Trophoblast cell (in vitro differentiated cells and primary cell): ENCODE measurements around the gene RSAD1.

Source experiments
- DNase-seq, 2 donors: peaks; one replicate each; pipeline ENCODE4 v3.0.0-alpha.2; 2016
- H2AFZ ChIP-seq: 2 replicates; pipeline ENCODE4 v1.6.1; 2013; ENCODE audit warnings: low read length, moderate library complexity, mild to moderate bottlenecking; ENCODE audit not compliant: insufficient read depth, poor library complexity
- H2AK5ac ChIP-seq: 2 replicates; pipeline ENCODE4 v1.6.1; 2013; ENCODE audit warnings: mild to moderate bottlenecking, low read length
- H2BK120ac ChIP-seq: 2 replicates; pipeline ENCODE4 v1.6.1; 2013; ENCODE audit warnings: low read length, mild to moderate bottlenecking, moderate library complexity; ENCODE audit not compliant: insufficient read depth, poor library complexity
- H2BK12ac ChIP-seq: 2 replicates; pipeline ENCODE4 v1.6.1; 2013; ENCODE audit warnings: mild to moderate bottlenecking, low read length, moderate library complexity
- H2BK5ac ChIP-seq: 2 replicates; pipeline ENCODE4 v1.6.1; 2013; ENCODE audit warnings: low read length, low read depth, moderate library complexity, mild to moderate bottlenecking; ENCODE audit not compliant: poor library complexity
- H3K14ac ChIP-seq: 2 replicates; pipeline ENCODE4 v1.6.1; 2013; ENCODE audit warnings: mild to moderate bottlenecking, low read length
- H3K18ac ChIP-seq: 2 replicates; pipeline ENCODE4 v1.6.1; 2013; ENCODE audit warnings: mild to moderate bottlenecking, low read length
- H3K23ac ChIP-seq: 2 replicates; pipeline ENCODE4 v1.6.1; 2013; ENCODE audit warnings: low read length
- H3K27ac ChIP-seq: 2 replicates; pipeline ENCODE4 v1.5.1; 2013; ENCODE audit warnings: low read depth, mild to moderate bottlenecking, inconsistent platforms, low read length, moderate library complexity
- H3K27me3 ChIP-seq: 2 replicates; pipeline ENCODE4 v1.6.1; 2013; ENCODE audit warnings: inconsistent platforms, mild to moderate bottlenecking, low read length, moderate library complexity; ENCODE audit not compliant: insufficient read depth
- H3K36me3 ChIP-seq, 2 experiments: 1 replicate in 1 of 2; 2 replicates in 1 of 2; pipeline ENCODE4 v1.6.1; 2013; ENCODE audit warnings: low read length in 2 of 2, mild to moderate bottlenecking in 2 of 2, moderate library complexity in 1 of 2; ENCODE audit not compliant: insufficient read depth in 2 of 2, control insufficient read depth in 1 of 2
- H3K4ac ChIP-seq: 2 replicates; pipeline ENCODE4 v1.6.1; 2013; ENCODE audit warnings: low read depth, mild to moderate bottlenecking, low read length, moderate library complexity
- H3K4me1 ChIP-seq, 2 experiments: 1 replicate in 1 of 2; 2 replicates in 1 of 2; pipeline ENCODE4 v1.6.1; 2013; ENCODE audit warnings: low read length in 2 of 2, mild to moderate bottlenecking in 2 of 2, moderate library complexity in 1 of 2; ENCODE audit not compliant: insufficient read depth in 2 of 2, control insufficient read depth in 1 of 2
- H3K4me2 ChIP-seq: 2 replicates; pipeline ENCODE4 v1.6.1; 2013; ENCODE audit warnings: inconsistent platforms, mild to moderate bottlenecking, low read length, moderate library complexity
- H3K4me3 ChIP-seq: 2 replicates; pipeline ENCODE4 v1.5.1; 2013; ENCODE audit warnings: mild to moderate bottlenecking, low read depth, low read length, inconsistent platforms
- H3K79me1 ChIP-seq: one replicate; pipeline ENCODE4 v1.6.1; 2013; ENCODE audit warnings: low read length
- H3K79me2 ChIP-seq: 2 replicates; pipeline ENCODE4 v1.6.1; 2013; ENCODE audit warnings: low read length, mild to moderate bottlenecking; ENCODE audit not compliant: control insufficient read depth, insufficient read depth, poor library complexity
- H3K9ac ChIP-seq: 2 replicates; pipeline ENCODE4 v1.6.1; 2013; ENCODE audit warnings: mild to moderate bottlenecking, low read length
- H3K9me3 ChIP-seq: 2 replicates; pipeline ENCODE4 v1.6.1; 2013; ENCODE audit warnings: low read depth, mild to moderate bottlenecking, control low read depth, inconsistent platforms, low read length; ENCODE audit not compliant: insufficient read depth
- H4K12ac ChIP-seq: 2 replicates; pipeline ENCODE4 v1.6.1; 2013; ENCODE audit warnings: low read depth, mild to moderate bottlenecking, low read length, moderate library complexity
- H4K8ac ChIP-seq: 2 replicates; pipeline ENCODE4 v1.6.1; 2013; ENCODE audit warnings: low read depth, mild to moderate bottlenecking, low read length, moderate library complexity
- H4K91ac ChIP-seq: one replicate; pipeline ENCODE4 v1.6.1; 2013; ENCODE audit warnings: low read depth, mild to moderate bottlenecking, low read length, moderate library complexity
- WGBS: extraction: QIAGEN DNeasy Blood & Tissue Kit; methylation state at CpG from one replicate; pipeline ENCODE4 v1.1.7; 2013; ENCODE audit warnings: missing lambda C conversion rate; ENCODE audit not compliant: insufficient read length, insufficient coverage; ENCODE audit errors: extremely low coverage; 5-methylcytosine and 5-hydroxymethylcytosine counted together

The RSAD1 gene

DNA sequence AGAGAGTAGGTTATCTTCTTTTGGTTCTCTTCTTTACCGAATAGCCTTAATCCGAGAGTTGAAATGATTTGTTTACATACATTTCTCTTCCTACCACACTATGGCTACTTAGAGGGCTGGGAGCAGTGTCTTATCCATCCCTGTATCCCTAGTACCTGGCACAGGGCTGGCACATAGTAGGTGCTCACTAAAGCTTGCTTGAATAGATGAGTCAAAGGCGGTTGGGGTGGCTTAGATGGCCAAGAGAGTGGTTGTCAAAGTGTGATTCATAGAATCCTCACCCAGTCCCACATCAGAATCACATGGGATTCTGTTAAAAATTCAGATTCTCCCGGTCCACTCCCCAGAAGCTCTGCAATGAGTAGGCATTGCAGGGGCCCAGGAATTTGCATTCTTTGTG lies 21.0 kb upstream of the RSAD1 start:
- H2AK5ac ChIP-seq: no peak overlapping the region
- no peak overlapping the region for H3K27ac ChIP-seq
- no peak overlapping the region for H2BK120ac ChIP-seq
- H3K4me3 ChIP-seq: no peak overlapping the region
- H3K36me3 ChIP-seq: peaks cover 20 to 26% of the 10 kb centered on the region in 2 experiments
- H3K4me1 ChIP-seq: peaks cover 4 to 5% of the 10 kb centered on the region in 2 experiments
- no peak overlapping the region for H4K8ac ChIP-seq
- H3K18ac ChIP-seq: no peak overlapping the region
- no peaks in the 10 kb centered on the region for H3K79me1 ChIP-seq
- no peak overlapping the region for H3K23ac ChIP-seq
- WGBS: no CpG with 5 or more reads among the region's 4 CpGs
- no peak overlapping the region for H4K12ac ChIP-seq
- H2BK12ac ChIP-seq: no peak overlapping the region
- H3K14ac ChIP-seq: no peak overlapping the region
- no peak overlapping the region for H2AFZ ChIP-seq
- H3K9me3 ChIP-seq: peaks cover 2% of the 10 kb centered on the region
- no peaks in the 10 kb centered on the region for H3K27me3 ChIP-seq
- H3K9ac ChIP-seq: no peak overlapping the region
- no peak overlapping the region for H3K4me2 ChIP-seq
- no peak overlapping the region for H2BK5ac ChIP-seq
- H4K91ac ChIP-seq: no peak overlapping the region
- no peak overlapping the region for H3K4ac ChIP-seq
- no peaks in the 10 kb centered on the region for H3K79me2 ChIP-seq
- DNase-seq: no peak

DNA sequence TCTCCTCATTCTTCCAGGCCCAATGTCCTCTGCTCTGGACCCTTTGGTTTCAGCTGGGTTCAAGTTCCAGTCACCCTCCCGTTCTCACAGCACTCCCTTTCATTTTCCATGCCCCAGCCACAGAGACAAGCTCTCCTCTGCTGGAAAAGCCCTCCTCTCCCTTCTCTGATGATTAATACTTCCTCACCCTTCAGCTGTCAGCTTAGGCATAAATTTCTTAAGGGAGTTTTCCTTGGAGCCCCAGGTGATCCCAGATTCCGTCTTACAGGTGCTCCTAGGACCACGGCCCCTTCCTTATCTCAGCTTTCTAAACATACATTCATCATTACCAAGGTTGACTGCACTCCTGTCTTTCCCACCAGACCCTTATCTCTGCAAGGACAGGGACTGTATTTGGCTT lies 20.4 kb upstream of the RSAD1 start:
- Histone ChIP-seq H2BK5ac (no peak overlapping the region), H3K4ac (no peak overlapping the region), H3K18ac (no peak overlapping the region), H2AFZ (no peak overlapping the region), H3K9ac (no peak overlapping the region), H3K79me1 (no peaks in the 10 kb centered on the region), H3K14ac (no peak overlapping the region), H3K4me3 (no peak overlapping the region), H3K4me1 (peaks cover 4 to 5% of the 10 kb centered on the region in 2 experiments), H2BK12ac (no peak overlapping the region), H4K91ac (no peak overlapping the region), H3K27me3 (no peaks in the 10 kb centered on the region), H3K4me2 (no peak overlapping the region), H2BK120ac (no peak overlapping the region), H3K9me3 (peaks cover 2% of the 10 kb centered on the region), H3K23ac (no peak overlapping the region), H2AK5ac (no peak overlapping the region), H4K8ac (no peak overlapping the region), H3K27ac (no peak overlapping the region), H4K12ac (no peak overlapping the region), H3K36me3 (peaks cover 27 to 32% of the 10 kb centered on the region in 2 experiments), H3K79me2 (no peaks in the 10 kb centered on the region)
- no peak for DNase-seq
- no CpG with 5 or more reads among the region's 3 CpGs for WGBS

DNA sequence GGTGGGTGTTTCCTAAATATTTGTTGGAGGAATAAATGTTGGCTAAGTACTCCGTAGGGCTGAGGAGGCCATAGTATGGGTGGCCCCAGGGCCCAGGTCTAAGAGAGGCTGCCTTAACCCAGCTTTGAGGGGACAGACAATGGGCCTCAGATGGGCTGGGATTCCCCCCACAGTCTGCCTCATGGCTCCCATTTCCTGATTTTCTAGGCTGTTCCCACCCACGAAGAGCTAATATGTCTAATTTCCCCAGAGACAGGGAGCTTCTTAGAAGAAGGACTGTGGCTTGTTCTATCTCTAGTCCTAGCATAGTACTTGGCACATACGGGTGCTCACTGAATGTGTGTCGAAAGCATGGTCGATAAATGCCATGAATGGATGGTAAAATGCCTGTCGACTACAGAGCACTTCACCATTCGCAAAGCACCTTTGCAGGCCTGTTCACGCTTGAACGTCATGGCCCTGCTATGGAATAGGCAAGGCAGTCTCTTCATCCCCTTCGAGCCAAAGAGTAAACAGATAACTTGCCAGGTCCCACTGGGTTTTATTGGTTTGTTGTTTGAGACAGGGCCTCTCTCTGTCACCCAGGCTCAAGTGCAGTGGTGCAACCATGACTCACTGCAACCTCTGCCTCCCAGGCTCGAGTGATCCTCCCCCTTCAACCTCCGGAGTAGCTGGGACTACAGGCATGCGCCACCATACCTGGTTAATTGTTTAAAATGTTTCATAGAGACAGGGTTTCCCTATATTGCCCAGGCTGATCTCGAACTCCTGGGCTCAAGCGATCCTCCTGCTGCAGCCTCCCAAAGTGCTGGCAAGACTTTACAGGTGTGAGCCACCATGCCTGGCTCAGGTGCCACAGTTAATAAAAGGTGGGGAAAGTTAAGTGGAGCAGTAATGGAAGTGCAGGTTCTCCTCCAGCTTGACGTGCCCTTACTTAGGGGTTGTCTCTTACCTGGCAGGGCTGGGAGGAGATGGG lies 19.7 kb upstream of the RSAD1 start:
- H2BK5ac ChIP-seq: no peak overlapping the region
- WGBS: no CpG with 5 or more reads among the region's 16 CpGs

DNA sequence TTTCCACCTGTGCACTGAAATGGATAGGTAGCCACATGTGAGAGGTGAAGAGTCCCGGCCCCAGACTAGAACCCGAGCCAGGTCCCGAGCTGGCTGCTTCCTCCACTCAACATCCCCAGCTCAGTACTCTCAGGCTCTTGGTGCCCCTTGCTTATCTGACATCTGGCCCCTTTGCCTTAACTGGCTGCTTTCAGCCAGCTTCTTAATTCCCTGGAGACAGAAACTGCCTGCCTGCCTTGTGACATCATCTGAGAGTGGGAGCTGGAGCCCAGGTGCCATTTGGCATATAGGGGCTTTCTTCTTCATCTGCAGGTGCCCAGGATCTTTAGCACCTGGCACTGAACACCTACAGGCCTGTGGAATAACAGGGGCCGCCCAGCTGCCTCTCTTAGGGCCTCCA lies 18.9 kb upstream of the RSAD1 start:
- Histone ChIP-seq H2AK5ac (no peak overlapping the region), H3K23ac (no peak overlapping the region)

More for the DNA sequence above, 19.7 kb upstream of the RSAD1 start:
- Histone ChIP-seq H3K79me1 (no peaks in the 10 kb centered on the region), H4K91ac (no peak overlapping the region), H3K4me2 (no peak overlapping the region), H2BK12ac (no peak overlapping the region), H3K18ac (no peak overlapping the region), H3K4me1 (peaks cover 4 to 5% of the 10 kb centered on the region in 2 experiments), H3K27ac (no peak overlapping the region), H3K9me3 (peaks cover 2% of the 10 kb centered on the region), H4K12ac (no peak overlapping the region), H3K9ac (no peak overlapping the region), H3K4ac (no peak overlapping the region), H4K8ac (no peak overlapping the region), H2AFZ (no peak overlapping the region), H3K23ac (no peak overlapping the region), H3K4me3 (no peak overlapping the region), H3K36me3 (peaks cover 31 to 36% of the 10 kb centered on the region in 2 experiments), H3K14ac (no peak overlapping the region), H2BK120ac (no peak overlapping the region), H2AK5ac (no peak overlapping the region), H3K27me3 (no peaks in the 10 kb centered on the region), H3K79me2 (no peaks in the 10 kb centered on the region)
- peak; percentile 61 to 69 for DNase-seq

More for the DNA sequence above, 18.9 kb upstream of the RSAD1 start:
- Histone ChIP-seq H3K4me2 (no peak overlapping the region), H3K36me3 (peaks cover 34 to 36% of the 10 kb centered on the region in 2 experiments), H4K8ac (no peak overlapping the region), H3K27me3 (no peaks in the 10 kb centered on the region), H2BK12ac (no peak overlapping the region), H3K14ac (no peak overlapping the region), H3K79me2 (no peaks in the 10 kb centered on the region), H3K4ac (no peak overlapping the region), H2AFZ (no peak overlapping the region), H3K4me1 (peaks cover 4 to 5% of the 10 kb centered on the region in 2 experiments), H3K4me3 (no peak overlapping the region), H3K9ac (no peak overlapping the region), H3K79me1 (no peaks in the 10 kb centered on the region), H3K27ac (no peak overlapping the region), H4K91ac (no peak overlapping the region), H4K12ac (no peak overlapping the region), H2BK5ac (no peak overlapping the region), H3K9me3 (peaks cover 2% of the 10 kb centered on the region), H3K18ac (no peak overlapping the region), H2BK120ac (no peak overlapping the region)
- WGBS: no CpG with 5 or more reads among the region's 4 CpGs
- no peak for DNase-seq
